IMR-90 (cell line): ENCODE measurements around the gene SLCO6A1. TPM values are rescaled to one million over a fixed set of nuclear protein-coding genes. Genes with fewer than 3 reads are reported as not detected.

ENCODE experiments used
- ATAC-seq: fragments of 200-7000 bp; cut with Tn5 transposase; 2 replicates; pipeline ENCODE4 v1.9.1; 2020; ENCODE audit warnings: low read depth, mild to moderate bottlenecking, moderate library complexity
- BruUV-seq: library from RNA; stranded (reverse); fragments of 400-500 nt; replicated peaks from 2 replicates; lab custom pipeline; 2021; lab: Mats Ljungman, UMichigan
- CTCF ChIA-PET: fragments of 300-600 bp; formaldehyde crosslinking; extraction: SDS; loops from one replicate; lab custom pipeline; 2021; ENCODE audit warnings: antibody characterized with exemption; lab: Yijun Ruan, JAX
- POLR2A ChIA-PET: fragments of 300-600 bp; sonication (Branson Sonifier 250); formaldehyde crosslinking; loops from one replicate; lab custom pipeline; 2022; ENCODE audit warnings: antibody characterized with exemption; ENCODE audit not compliant: unreplicated experiment; lab: Charles Lee
- DNase-seq: peaks from one replicate; pipeline ENCODE4 v3.0.0; 2013
- H2AFZ ChIP-seq: replicated peaks from 2 replicates; pipeline ENCODE3; 2013; ENCODE audit warnings: low read length, mild to moderate bottlenecking; ENCODE audit not compliant: poor library complexity
- H2AK5ac ChIP-seq: 2 replicates; pipeline ENCODE4 v1.6.1; 2013; ENCODE audit warnings: low read depth, low read length, inconsistent platforms
- H2AK9ac ChIP-seq: replicated peaks from 2 replicates; pipeline ENCODE3; 2013; ENCODE audit warnings: mild to moderate bottlenecking, low read depth, low read length, moderate library complexity; ENCODE audit not compliant: poor library complexity
- H2BK120ac ChIP-seq: 2 replicates; pipeline ENCODE4 v1.6.1; 2013; ENCODE audit warnings: low read depth, low read length, inconsistent platforms
- H2BK15ac ChIP-seq: 3 replicates; pipeline ENCODE4 v1.6.1; 2013; ENCODE audit warnings: low read depth, low read length, inconsistent platforms
- H2BK20ac ChIP-seq: 2 replicates; pipeline ENCODE4 v1.6.1; 2013; ENCODE audit warnings: low read depth, mild to moderate bottlenecking, inconsistent platforms, low read length, moderate library complexity
- H2BK5ac ChIP-seq: 2 replicates; pipeline ENCODE4 v1.6.1; 2013; ENCODE audit warnings: mild to moderate bottlenecking, low read depth, low read length, inconsistent platforms; ENCODE audit not compliant: poor library complexity, severe bottlenecking
- H3K14ac ChIP-seq: replicated peaks from 2 replicates; pipeline ENCODE4 v1.6.1; 2013; ENCODE audit warnings: low read depth, low read length, inconsistent platforms
- H3K18ac ChIP-seq: 2 replicates; pipeline ENCODE4 v1.6.1; 2013; ENCODE audit warnings: low read depth, low read length, control low read depth
- H3K23ac ChIP-seq: 2 replicates; pipeline ENCODE4 v1.6.1; 2013; ENCODE audit warnings: low read depth, low read length, inconsistent platforms
- H3K27ac ChIP-seq: 2 replicates; pipeline ENCODE4 v1.5.1; 2013; ENCODE audit warnings: mild to moderate bottlenecking, control low read depth, low read length; ENCODE audit not compliant: insufficient read depth
- H3K27me3 ChIP-seq: 2 replicates; pipeline ENCODE4 v1.6.1; 2013; ENCODE audit warnings: low read length; ENCODE audit not compliant: control insufficient read depth, insufficient read depth
- H3K36me3 ChIP-seq: 2 replicates; pipeline ENCODE4 v1.6.1; 2013; ENCODE audit warnings: low read length, mixed read lengths; ENCODE audit not compliant: control insufficient read depth, insufficient read depth
- H3K4ac ChIP-seq: 2 replicates; pipeline ENCODE4 v1.6.1; 2013; ENCODE audit warnings: low read depth, low read length, inconsistent platforms
- H3K4me1 ChIP-seq: 2 replicates; pipeline ENCODE4 v1.6.1; 2013; ENCODE audit warnings: low read length, mixed read lengths; ENCODE audit not compliant: control insufficient read depth, insufficient read depth
- H3K4me2 ChIP-seq: 2 replicates; pipeline ENCODE4 v1.6.1; 2013; ENCODE audit warnings: low read depth, mild to moderate bottlenecking, control low read depth, low read length, moderate library complexity
- H3K4me3 ChIP-seq: 2 replicates; pipeline ENCODE4 v1.5.1; 2013; ENCODE audit warnings: low read depth, mild to moderate bottlenecking, control low read depth, low read length, moderate library complexity; ENCODE audit not compliant: insufficient read depth
- H3K56ac ChIP-seq: 2 replicates; pipeline ENCODE4 v1.6.1; 2013; ENCODE audit warnings: low read length, inconsistent platforms; ENCODE audit not compliant: insufficient read depth; ENCODE audit errors: extremely low read depth
- H3K79me1 ChIP-seq, 2 experiments: 2 replicates each; pipeline ENCODE4 v1.6.1; 2013; ENCODE audit warnings: low read length in 2 of 2, inconsistent platforms in 1 of 2, low read depth in 1 of 2
- H3K9ac ChIP-seq: 2 replicates; pipeline ENCODE4 v1.6.1; 2013; ENCODE audit warnings: low read depth, low read length, control low read depth
- H3K9me1 ChIP-seq: 2 replicates; pipeline ENCODE4 v1.6.1; 2013; ENCODE audit warnings: low read length, inconsistent platforms; ENCODE audit not compliant: insufficient read depth
- H3K9me3 ChIP-seq: 2 replicates; pipeline ENCODE4 v1.6.1; 2013; ENCODE audit warnings: low read length; ENCODE audit not compliant: control insufficient read depth, insufficient read depth
- H4K20me1 ChIP-seq: 2 replicates; pipeline ENCODE4 v1.6.1; 2013; ENCODE audit warnings: low read length, inconsistent platforms; ENCODE audit not compliant: insufficient read depth
- H4K5ac ChIP-seq: 2 replicates; pipeline ENCODE4 v1.6.1; 2013; ENCODE audit warnings: mild to moderate bottlenecking, low read depth, low read length, control low read depth
- H4K8ac ChIP-seq, 2 experiments: 2 replicates each; pipeline ENCODE4 v1.6.1; 2013; ENCODE audit warnings: low read depth in 2 of 2, low read length in 2 of 2, control low read depth in 1 of 2, inconsistent platforms in 1 of 2
- H4K91ac ChIP-seq: 2 replicates; pipeline ENCODE4 v1.6.1; 2013; ENCODE audit warnings: low read depth, low read length, inconsistent platforms; ENCODE audit not compliant: insufficient read depth
- ELK1 ChIP-seq: fragments of 150-350 bp; IDR thresholded peaks from 2 replicates; pipeline ENCODE4 v1.6.1; 2016; ENCODE audit warnings: low read depth, mild to moderate bottlenecking, low read length, moderate library complexity, borderline replicate concordance
- WGBS, 2 experiments: methylation state at CpG; one replicate each; pipeline versions ENCODE4 v1.1.5 to v1.1.7; 2013; ENCODE audit warnings: missing lambda C conversion rate in 2 of 2; ENCODE audit not compliant: insufficient read length in 1 of 2; ENCODE audit errors: extremely low coverage in 2 of 2; 5-methylcytosine and 5-hydroxymethylcytosine counted together
- dilution Hi-C: fragments of 300-500 bp; cut with HindIII; formaldehyde crosslinking; loops from one replicate; pipeline ENCODE4 v1.14.3; 2018; ENCODE audit warnings: low sequenced_read_pairs; ENCODE audit not compliant: unreplicated experiment
- in situ Hi-C: fragments of 300-500 bp; cut with MboI; formaldehyde crosslinking; loops from 3 replicates; pipeline ENCODE4 v1.14.3; 2019; ENCODE audit warnings: low sequenced_read_pairs, inconsistent platforms, mixed read lengths
- intact Hi-C: fragments of 100-400 bp; cut with micrococcal nuclease; formaldehyde crosslinking; loops from 2 replicates; pipeline ENCODE4 v1.10.0; 2022
- polyA plus RNA-seq, 3 experiments: library from polyadenylated mRNA; depleted of rRNA; stranded (reverse); fragments of >200 nt; gene quantifications; 2 replicates each; pipeline ENCODE4 v1.2.3, GENCODE V29; 2012; ENCODE audit warnings: low replicate concordance in 1 of 3
- total RNA-seq: library from RNA; depleted of rRNA; stranded (reverse); fragments of >200 nt; gene quantifications from 2 replicates; pipeline ENCODE4 v1.2.3, GENCODE V29; 2012

SLCO6A1 gene
- total and polyA plus RNA-seq, 2 of the 4 experiments (the other 2 are of a cell fraction), result not detected

- no TSS peak for BruUV-seq
- H3K4ac ChIP-seq, result no peak overlapping the region
- intact Hi-C loops, result loop anchor here (2.0 to 10.0 kb wide), 3 partner anchors 504 to 938 kb away; no protein-coding TSS in a partner anchor
- no peak overlapping the region for H2BK15ac ChIP-seq
- no peak overlapping the region for H3K27ac ChIP-seq
- ChIA-PET CTCF (interaction anchor here (0.8 to 1.0 kb wide), 2 partner anchors 9 to 24 kb away, joined by 3 to 4 read pairs; no protein-coding TSS in a partner anchor), POLR2A (no interaction called here)
- no peaks in the 10 kb centered on the region for H3K4me1 ChIP-seq
- no peak overlapping the region for H4K5ac ChIP-seq
- H3K79me1 ChIP-seq, result no peaks in the 10 kb centered on the region
- H2AK9ac ChIP-seq, result no peak overlapping the region
- no peak overlapping the region for H2AK5ac ChIP-seq
- no peak overlapping the region for H3K9ac ChIP-seq
- H3K9me1 ChIP-seq, result no peaks in the 10 kb centered on the region
- no peak overlapping the region for H2AFZ ChIP-seq
- H2BK5ac ChIP-seq, result no peak overlapping the region
- no peak for TF ChIP-seq ELK1
- no peak overlapping the region for H3K23ac ChIP-seq
- H4K8ac ChIP-seq, result no peak overlapping the region
- H3K14ac ChIP-seq, result no peak overlapping the region
- no peak overlapping the region for H4K91ac ChIP-seq
- DNase-seq, result no peak
- no peak overlapping the region for H3K18ac ChIP-seq
- no peak overlapping the region for H3K4me3 ChIP-seq
- H3K27me3 ChIP-seq, result 0 out of 2 replicates have a peak, but pooled peaks cover 1% of the 10 kb centered on the region
- no peak overlapping the region for H2BK120ac ChIP-seq
- in situ Hi-C loops, result no loop called here
- dilution Hi-C loops, result no loop called here
- H3K4me2 ChIP-seq, result no peak overlapping the region
- no peak overlapping the region for H2BK20ac ChIP-seq
- no peak for ATAC-seq
- H3K56ac ChIP-seq, result no peak overlapping the region
- WGBS, 2 experiments, result no CpG with 5 or more reads among the region's 1 CpG
- H3K36me3 ChIP-seq, result no peaks in the 10 kb centered on the region
- H4K20me1 ChIP-seq, result no peaks in the 10 kb centered on the region
- no peaks in the 10 kb centered on the region for H3K9me3 ChIP-seq
Observed at GRCh38 chr5:102537011-102537410, 38.2 kb upstream of the SLCO6A1 start.
